ENCODE results near the gene LLGL1.

The LLGL1 gene

GRCh38 chr17:18230288-18231141 is 5.1 kb downstream of the LLGL1 start:
- no peak for DNase-seq

GRCh38 chr17:18231164-18231563 is 5.7 kb downstream of the LLGL1 start:
- DNase-seq = no peak

DNA sequence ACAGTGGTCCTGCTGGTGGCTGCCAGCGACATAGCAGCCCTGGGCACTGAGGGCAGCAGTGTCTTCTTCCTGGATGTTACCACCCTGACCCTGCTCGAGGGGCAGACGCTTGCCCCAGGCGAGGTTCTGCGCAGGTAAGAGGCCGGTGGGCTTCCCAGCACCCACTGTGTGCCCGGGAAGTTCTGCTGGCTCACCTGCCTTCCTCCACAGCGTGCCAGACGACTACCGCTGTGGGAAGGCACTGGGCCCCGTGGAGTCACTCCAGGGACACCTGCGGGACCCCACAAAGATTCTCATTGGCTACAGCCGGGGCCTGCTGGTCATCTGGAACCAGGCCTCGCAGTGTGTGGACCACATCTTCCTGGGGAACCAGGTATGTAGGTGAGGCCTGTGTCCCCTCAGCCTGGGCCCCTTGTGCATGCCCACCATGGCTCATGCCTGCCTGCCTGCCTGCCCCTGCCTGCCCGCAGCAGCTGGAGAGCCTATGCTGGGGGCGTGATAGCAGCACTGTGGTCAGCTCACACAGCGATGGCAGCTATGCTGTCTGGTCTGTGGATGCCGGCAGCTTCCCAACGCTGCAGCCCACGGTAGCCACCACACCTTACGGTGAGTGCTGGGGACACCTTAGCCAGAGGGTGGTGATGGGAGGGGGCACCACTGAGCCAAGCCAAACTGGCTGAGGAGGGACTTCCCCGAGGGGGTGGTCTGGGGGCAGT is 8.5 kb downstream of the LLGL1 start:
- DNase-seq = no peak

DNA sequence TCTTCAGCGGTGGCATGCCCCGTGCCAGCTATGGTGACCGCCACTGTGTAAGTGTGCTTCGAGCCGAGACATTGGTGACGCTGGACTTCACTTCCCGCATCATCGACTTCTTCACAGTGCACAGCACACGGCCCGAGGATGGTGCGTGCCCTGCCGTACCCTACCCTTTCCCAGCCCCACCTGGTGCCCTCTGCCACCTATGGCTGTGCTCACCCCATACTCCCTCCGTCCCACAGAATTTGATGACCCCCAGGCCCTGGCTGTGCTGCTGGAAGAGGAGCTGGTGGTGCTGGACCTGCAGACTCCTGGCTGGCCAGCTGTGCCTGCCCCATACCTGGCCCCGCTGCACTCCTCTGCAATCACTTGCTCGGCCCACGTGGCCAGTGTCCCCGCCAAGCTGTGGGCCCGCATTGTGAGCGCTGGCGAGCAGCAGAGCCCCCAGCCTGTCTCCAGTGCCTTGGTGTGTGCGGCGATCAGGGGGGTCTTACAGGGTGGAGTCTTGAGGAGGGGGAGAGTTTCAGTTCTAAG is 9.5 kb downstream of the LLGL1 start:
- DNase-seq = no peak

- DNase-seq = no peak
Measured at GRCh38 chr17:18235743-18236256, 10.4 kb downstream of the LLGL1 start.

- no peak for DNase-seq
Measured at GRCh38 chr17:18236494-18236893, 11.1 kb downstream of the LLGL1 start.

DNA sequence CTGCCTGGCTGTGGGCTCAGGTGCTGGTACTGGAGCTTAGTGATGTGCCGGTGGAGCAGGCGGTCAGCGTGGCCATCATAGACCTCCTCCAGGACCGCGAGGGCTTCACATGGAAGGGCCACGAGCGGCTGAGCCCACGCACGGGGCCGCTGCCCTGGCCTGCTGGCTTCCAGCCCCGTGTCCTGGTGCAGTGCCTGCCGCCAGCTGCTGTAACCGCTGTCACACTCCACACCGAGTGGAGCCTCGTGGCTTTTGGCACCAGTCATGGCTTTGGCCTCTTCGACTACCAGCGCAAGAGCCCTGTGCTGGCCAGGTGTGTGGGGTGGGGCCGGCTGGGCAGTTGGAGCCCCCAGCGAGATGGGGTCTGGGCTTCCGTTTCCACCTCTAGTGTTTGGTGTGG is 12.0 kb downstream of the LLGL1 start:
- DNase-seq = no peak

- no peak for DNase-seq
Measured at GRCh38 chr17:18238299-18238698, 12.9 kb downstream of the LLGL1 start.

DNA sequence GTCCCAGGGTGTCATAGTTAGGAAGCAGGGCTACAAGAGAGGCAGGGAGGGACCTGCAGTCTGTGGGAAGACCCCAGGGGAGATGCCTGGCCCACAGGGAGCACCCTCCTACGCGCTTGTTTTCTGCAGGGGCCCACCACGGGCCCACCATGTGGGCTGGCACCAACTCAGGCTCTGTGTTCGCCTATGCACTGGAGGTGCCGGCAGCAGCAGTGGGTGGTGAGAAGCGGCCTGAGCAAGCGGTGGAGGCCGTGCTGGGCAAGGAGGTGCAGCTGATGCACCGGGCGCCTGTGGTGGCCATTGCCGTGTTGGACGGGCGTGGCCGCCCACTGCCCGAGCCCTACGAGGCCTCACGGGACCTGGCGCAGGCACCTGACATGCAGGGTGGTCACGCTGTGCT is 15.0 kb downstream of the LLGL1 start:
- no peak for DNase-seq

DNA sequence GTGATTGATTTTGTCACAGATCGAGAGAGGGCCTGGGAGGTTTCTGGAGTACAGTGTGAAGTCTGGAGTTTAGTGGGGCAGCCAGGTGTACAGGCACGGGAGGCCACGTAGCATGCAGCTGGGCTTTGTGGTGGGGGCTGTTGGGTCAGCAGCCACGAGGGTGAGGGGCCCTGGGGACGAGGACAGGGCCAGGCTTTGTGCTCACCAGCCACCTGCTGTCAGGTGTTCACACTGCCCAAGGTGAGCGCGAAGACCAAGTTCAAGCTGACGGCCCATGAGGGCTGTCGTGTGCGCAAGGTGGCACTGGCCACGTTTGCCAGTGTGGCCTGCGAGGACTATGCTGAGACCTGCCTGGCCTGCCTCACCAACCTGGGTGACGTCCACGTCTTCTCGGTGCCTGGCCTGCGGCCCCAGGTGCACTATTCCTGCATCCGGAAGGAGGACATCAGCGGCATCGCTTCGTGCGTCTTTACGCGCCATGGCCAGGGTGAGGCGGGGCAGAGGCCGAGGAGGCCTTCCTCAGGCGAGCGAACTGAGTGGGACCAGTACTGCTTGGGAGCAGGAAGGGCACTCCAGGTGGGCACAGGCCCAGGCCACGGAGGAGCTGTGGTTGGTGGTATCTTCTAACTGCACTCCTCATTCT is 15.9 kb downstream of the LLGL1 start:
- no peak for DNase-seq

- no peak for DNase-seq
Measured at GRCh38 chr17:18245038-18245776, 19.8 kb downstream of the LLGL1 start.

GRCh38 chr17:18246109-18246725 is 20.8 kb downstream of the LLGL1 start:
- DNase-seq = no peak

DNA sequence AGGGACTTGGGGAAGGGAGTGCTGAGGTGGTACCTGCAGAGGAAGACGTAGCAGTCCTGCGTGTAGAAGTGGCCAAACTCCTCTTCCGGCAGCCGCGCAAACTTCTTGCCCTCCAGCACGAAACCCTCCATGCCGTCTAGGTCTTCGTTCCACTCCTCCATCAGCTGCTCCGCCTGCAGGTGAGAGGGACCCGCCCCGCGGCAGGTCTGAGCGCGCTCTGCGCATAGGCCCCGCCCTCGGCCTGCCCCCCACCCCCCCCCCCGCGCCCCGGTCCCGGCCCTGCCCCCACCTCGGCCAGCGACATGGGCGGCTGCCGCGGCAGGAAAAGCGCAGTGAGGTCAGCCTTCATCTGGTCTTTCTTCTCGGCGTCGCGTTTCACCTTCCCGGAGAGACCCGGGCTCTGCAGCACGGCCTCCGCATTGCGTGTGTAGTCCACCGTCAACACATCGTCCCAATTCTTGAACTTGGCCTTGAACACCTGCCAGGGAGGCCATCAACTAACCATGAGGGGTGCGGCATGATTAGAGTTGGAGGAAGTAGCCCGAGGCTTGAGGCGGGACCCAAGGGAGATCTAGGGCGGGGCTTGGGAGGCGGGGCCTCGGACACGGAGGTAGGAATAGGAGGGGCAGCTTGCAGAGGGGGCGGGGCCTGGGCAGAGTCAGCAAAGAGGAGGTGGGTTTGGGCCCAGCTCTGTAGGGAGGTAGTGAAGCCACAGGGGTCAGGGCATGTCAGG is 21.6 kb downstream of the LLGL1 start:
- DNase-seq = no peak

GRCh38 chr17:18247613-18248001 is 22.2 kb downstream of the LLGL1 start:
- no peak for DNase-seq

- peak; percentile 25 for DNase-seq
Measured at GRCh38 chr17:18248300-18248731, 22.9 kb downstream of the LLGL1 start.

DNA sequence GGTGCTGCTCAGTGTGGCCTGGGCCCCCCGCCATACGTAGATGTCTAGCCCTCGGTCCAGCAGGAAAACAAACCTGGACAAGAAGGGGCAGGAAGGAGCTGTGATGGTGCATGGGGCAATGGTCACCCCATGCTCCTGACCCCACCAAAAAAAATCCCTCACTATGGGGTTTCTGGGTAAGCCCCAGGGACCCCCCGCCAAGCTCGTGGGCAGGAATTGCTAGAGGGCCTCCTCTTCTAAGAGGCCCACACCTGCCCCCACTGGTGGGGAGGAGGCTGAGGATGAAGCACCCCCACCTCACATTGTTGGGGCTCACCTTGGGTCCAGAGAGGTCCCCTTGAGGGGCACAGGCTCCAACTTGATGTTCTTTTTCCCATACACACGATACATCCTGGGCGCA is 23.4 kb downstream of the LLGL1 start:
- no peak for DNase-seq

DNA sequence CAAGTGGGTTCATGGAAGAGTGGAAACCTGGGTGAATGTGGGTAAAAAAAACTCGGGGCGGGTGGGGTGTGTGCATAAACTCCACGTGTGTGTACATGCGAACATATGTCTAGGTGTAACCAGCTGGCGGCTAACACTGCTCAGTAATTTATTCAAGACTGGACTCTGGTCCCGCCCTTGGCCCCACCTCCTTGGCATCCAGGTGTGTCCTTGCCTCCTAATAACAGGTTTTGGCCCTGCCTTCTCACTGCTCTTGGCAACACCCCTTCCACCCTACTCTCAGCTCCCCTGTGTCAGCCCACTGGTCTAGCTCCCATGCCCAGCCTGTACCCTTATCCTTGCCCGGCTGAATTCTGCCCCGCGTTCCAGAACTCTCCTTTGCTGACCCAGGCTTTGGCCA is 24.8 kb downstream of the LLGL1 start:
- DNase-seq = no peak

DNA sequence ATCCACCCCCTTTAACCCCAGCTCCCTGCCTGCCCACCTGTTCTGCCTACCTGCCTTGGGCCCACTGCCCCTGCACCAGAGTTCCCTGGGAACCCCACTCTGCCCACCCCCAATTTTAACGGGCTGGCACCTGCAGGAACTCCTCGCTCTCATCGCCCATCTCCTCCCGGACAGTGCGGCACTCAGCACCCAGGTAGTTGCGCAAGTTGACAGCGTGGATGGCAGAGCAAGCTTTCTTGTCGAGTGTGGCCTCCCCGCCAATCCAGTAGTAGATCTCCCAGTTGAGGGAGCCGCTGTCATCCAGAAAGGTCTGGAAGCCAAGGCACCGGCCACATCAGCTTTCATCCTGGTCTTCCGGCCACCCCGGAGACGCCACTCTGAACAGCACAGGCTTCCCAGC is 25.3 kb downstream of the LLGL1 start:
- DNase-seq = no peak

GRCh38 chr17:18251204-18251603 is 25.8 kb downstream of the LLGL1 start:
- no peak for DNase-seq

- no peak for DNase-seq
Measured at GRCh38 chr17:18252160-18252559, 26.7 kb downstream of the LLGL1 start.

- no peak for DNase-seq
Measured at GRCh38 chr17:18253187-18253884, 27.9 kb downstream of the LLGL1 start.
